Right atrium auricular region (tissue), 2 donors: Measurements from ENCODE around the gene PRR15L. TPM values are rescaled to one million over a fixed set of nuclear protein-coding genes. Genes with fewer than 3 reads are reported as not detected.

ENCODE experiments used
- DNase-seq: peaks from one replicate; pipeline ENCODE4 v3.0.0-alpha.2; 2019; ENCODE audit warnings: low spot score
- H3K27ac ChIP-seq, 2 donors: fragments of 200-600 bp; sonication (generic); 1 replicate in 1 of 2; 2 replicates in 1 of 2; pipeline ENCODE4 v1.5.1; 2016 to 2019
- H3K27me3 ChIP-seq, 2 donors: fragments of 200-600 bp; sonication (generic); one replicate each; pipeline versions ENCODE4 v1.5.1 to v1.6.0; 2017 to 2019
- H3K36me3 ChIP-seq: fragments of 200-600 bp; sonication (generic); one replicate; pipeline ENCODE4 v1.5.1; 2016
- H3K4me1 ChIP-seq, 2 donors: fragments of 200-600 bp; sonication (generic); one replicate each; pipeline versions ENCODE4 v1.5.1 to v1.6.0; 2017 to 2019
- H3K4me3 ChIP-seq, 2 donors: fragments of 200-600 bp; sonication (generic); 1 replicate in 1 of 2; 2 replicates in 1 of 2; pipeline ENCODE4 v1.5.1; 2017 to 2019; ENCODE audit warnings: mild to moderate bottlenecking in 1 of 2, moderate library complexity in 1 of 2
- H3K9me3 ChIP-seq, 2 donors: fragments of 200-600 bp; sonication (generic); one replicate each; pipeline ENCODE4 v1.5.1; 2019
- total RNA-seq, 2 donors: library from RNA; depleted of rRNA; stranded (reverse); fragments of >200 nt; gene quantifications; one replicate each; pipeline ENCODE4 v1.1.0, GENCODE V29; 2016
- TF ChIP-seq, protein P1 (sequence below), 2 donors: fragments of 200-600 bp; sonication (generic); IDR thresholded peaks; one replicate each; pipeline ENCODE4 v1.5.1; 2019; ENCODE audit warnings: antibody characterized with exemption in 2 of 2

Gene PRR15L
- total RNA-seq, 2 donors from 2014 or later, result 1.2 to 6.5 TPM

- H3K4me3 ChIP-seq, result no peak overlapping the region
- no peaks in the 10 kb centered on the region for H3K36me3 ChIP-seq
- TF ChIP-seq, protein P1, sequence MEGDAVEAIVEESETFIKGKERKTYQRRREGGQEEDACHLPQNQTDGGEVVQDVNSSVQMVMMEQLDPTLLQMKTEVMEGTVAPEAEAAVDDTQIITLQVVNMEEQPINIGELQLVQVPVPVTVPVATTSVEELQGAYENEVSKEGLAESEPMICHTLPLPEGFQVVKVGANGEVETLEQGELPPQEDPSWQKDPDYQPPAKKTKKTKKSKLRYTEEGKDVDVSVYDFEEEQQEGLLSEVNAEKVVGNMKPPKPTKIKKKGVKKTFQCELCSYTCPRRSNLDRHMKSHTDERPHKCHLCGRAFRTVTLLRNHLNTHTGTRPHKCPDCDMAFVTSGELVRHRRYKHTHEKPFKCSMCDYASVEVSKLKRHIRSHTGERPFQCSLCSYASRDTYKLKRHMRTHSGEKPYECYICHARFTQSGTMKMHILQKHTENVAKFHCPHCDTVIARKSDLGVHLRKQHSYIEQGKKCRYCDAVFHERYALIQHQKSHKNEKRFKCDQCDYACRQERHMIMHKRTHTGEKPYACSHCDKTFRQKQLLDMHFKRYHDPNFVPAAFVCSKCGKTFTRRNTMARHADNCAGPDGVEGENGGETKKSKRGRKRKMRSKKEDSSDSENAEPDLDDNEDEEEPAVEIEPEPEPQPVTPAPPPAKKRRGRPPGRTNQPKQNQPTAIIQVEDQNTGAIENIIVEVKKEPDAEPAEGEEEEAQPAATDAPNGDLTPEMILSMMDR (IDR thresholded peaks at IDR 0.05), result no peak
- H3K9me3 ChIP-seq, result no peaks in the 10 kb centered on the region
- H3K27me3 ChIP-seq, result no peaks in the 10 kb centered on the region
- no peak overlapping the region for H3K27ac ChIP-seq
- no peak for DNase-seq
- no peaks in the 10 kb centered on the region for H3K4me1 ChIP-seq
Observed at GRCh38 chr17:47955497-47956461, 1.9 kb downstream of the PRR15L start.

DNA sequence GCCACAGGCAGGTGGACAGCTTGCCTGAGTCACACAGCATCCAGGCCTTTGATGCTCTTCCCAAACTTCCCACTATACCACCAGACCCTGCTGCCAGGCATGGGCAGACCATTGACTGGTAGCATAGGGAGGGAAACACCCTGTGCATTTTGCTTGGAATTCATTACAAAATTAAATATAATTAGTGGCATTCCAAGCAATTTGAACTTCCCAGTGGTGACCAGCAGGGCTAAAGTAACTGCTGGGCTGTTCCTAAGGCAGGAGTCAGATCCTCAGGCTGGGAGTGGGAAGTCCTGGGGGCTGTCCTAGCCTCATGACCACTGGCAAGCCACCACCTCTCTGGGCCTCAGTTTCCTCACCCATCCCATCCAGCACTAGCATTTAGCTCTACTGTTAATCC lies 3.8 kb downstream of the PRR15L start:
- TF ChIP-seq, protein P1 (IDR thresholded peaks at IDR 0.05), result no peak
- Histone ChIP-seq H3K4me1 (peaks cover 0 to 12% of the 10 kb centered on the region in 2 donors), H3K27me3 (no peaks in the 10 kb centered on the region), H3K9me3 (no peaks in the 10 kb centered on the region), H3K36me3 (no peaks in the 10 kb centered on the region), H3K4me3 (no peak overlapping the region), H3K27ac (no peak overlapping the region)
- no peak for DNase-seq

GRCh38 chr17:47952171-47953021 lies 5.3 kb downstream of the PRR15L start:
- H3K27me3 ChIP-seq, result no peaks in the 10 kb centered on the region
- H3K27ac ChIP-seq, result no peak overlapping the region
- TF ChIP-seq, protein P1 (IDR thresholded peaks at IDR 0.05), result no peak
- DNase-seq, result no peak
- no peak overlapping the region for H3K4me3 ChIP-seq
- H3K9me3 ChIP-seq, result no peaks in the 10 kb centered on the region
- H3K4me1 ChIP-seq, result peaks cover 0 to 14% of the 10 kb centered on the region in 2 donors
- peaks cover 8% of the 10 kb centered on the region for H3K36me3 ChIP-seq

- Histone ChIP-seq H3K27me3 (no peaks in the 10 kb centered on the region), H3K4me1 (peaks cover 0 to 26% of the 10 kb centered on the region in 2 donors), H3K36me3 (peaks cover 16% of the 10 kb centered on the region), H3K27ac (no peak overlapping the region), H3K9me3 (no peaks in the 10 kb centered on the region), H3K4me3 (no peak overlapping the region)
- no peak for DNase-seq
- TF ChIP-seq, protein P1 (IDR thresholded peaks at IDR 0.05), result no peak
Observed at GRCh38 chr17:47950448-47950847, 7.2 kb downstream of the PRR15L start.

- no peaks in the 10 kb centered on the region for H3K27me3 ChIP-seq
- H3K27ac ChIP-seq, result peak overlapping the region in 1 of 2 donors; percentile 66
- no peak overlapping the region for H3K4me3 ChIP-seq
- TF ChIP-seq, protein P1 (IDR thresholded peaks at IDR 0.05), result no peak
- peaks cover 0 to 32% of the 10 kb centered on the region in 2 donors for H3K4me1 ChIP-seq
- no peaks in the 10 kb centered on the region for H3K9me3 ChIP-seq
- peaks cover 21% of the 10 kb centered on the region for H3K36me3 ChIP-seq
- no peak for DNase-seq
Observed at GRCh38 chr17:47949946-47950345, 7.7 kb downstream of the PRR15L start.
